HepG2 (cell line): ENCODE data around the gene MAB21L4. TPM values are rescaled to one million over a fixed set of nuclear protein-coding genes. Genes with fewer than 3 reads are reported as not detected.

Experiments used
- BCL6 ChIP-seq: IDR thresholded peaks from 2 replicates; pipeline ENCODE4 v1.6.1; 2016; ENCODE audit warnings: missing genetic modification reagents, missing compliant biosample characterization
- ERF ChIP-seq: IDR thresholded peaks from 2 replicates; pipeline ENCODE4 v1.6.1; 2018; ENCODE audit warnings: missing biosample characterization, missing genetic modification reagents
- HMG20A ChIP-seq: IDR thresholded peaks from 2 replicates; pipeline ENCODE4 v1.6.1; 2016; ENCODE audit warnings: borderline replicate concordance
- HNRNPL ChIP-seq: fragments of 200-400 bp; formaldehyde crosslinking; IDR thresholded peaks from 2 replicates; pipeline ENCODE4 v1.6.1; 2017; ENCODE audit warnings: mild to moderate bottlenecking, low read depth, low read length
- KDM1A ChIP-seq: IDR thresholded peaks from 2 replicates; pipeline ENCODE4 v1.6.1; 2016; ENCODE audit warnings: missing compliant biosample characterization
- KDM2A ChIP-seq: sonication (generic); formaldehyde crosslinking; IDR thresholded peaks from 2 replicates; pipeline ENCODE4 v1.4.0; 2020; ENCODE audit warnings: low read depth, missing genetic modification reagents, borderline replicate concordance
- NFAT5 ChIP-seq: sonication (generic); formaldehyde crosslinking; IDR thresholded peaks from 2 replicates; pipeline ENCODE4 v1.4.0; 2020; ENCODE audit warnings: missing genetic modification reagents
- NR1H2 ChIP-seq: sonication (generic); formaldehyde crosslinking; IDR thresholded peaks from 2 replicates; pipeline ENCODE4 v1.8.1; 2022; ENCODE audit warnings: low read depth, missing genetic modification reagents, borderline replicate concordance
- TCF7L2 ChIP-seq: IDR thresholded peaks from 2 replicates; pipeline ENCODE4 v1.6.1; 2011; ENCODE audit warnings: mild to moderate bottlenecking, low read depth, low read length, moderate library complexity
- TIGD3 ChIP-seq: sonication (generic); formaldehyde crosslinking; IDR thresholded peaks from 2 replicates; pipeline ENCODE4 v1.5.1; 2020; ENCODE audit warnings: mild to moderate bottlenecking, missing genetic modification reagents, borderline replicate concordance
- ZNF430 ChIP-seq: sonication (generic); formaldehyde crosslinking; IDR thresholded peaks from 2 replicates; pipeline ENCODE4 v1.9.0; 2021; ENCODE audit warnings: mild to moderate bottlenecking, missing genetic modification reagents
- ZNF678 ChIP-seq: sonication (generic); formaldehyde crosslinking; IDR thresholded peaks from 2 replicates; pipeline ENCODE4 v1.4.0; 2020; ENCODE audit warnings: mild to moderate bottlenecking, missing genetic modification reagents
- ZNF766 ChIP-seq: sonication (generic); formaldehyde crosslinking; IDR thresholded peaks from 2 replicates; pipeline ENCODE4 v1.5.0; 2020; ENCODE audit warnings: missing genetic modification reagents, borderline replicate concordance
- polyA plus RNA-seq, 8 experiments: library from polyadenylated mRNA; depleted of rRNA in 3 of 8; stranded (reverse) in 7 of 8; unstranded in 1 of 8; fragments of >200 nt; fragmentation: Illumina TruSeq in 4 of 8; extraction: Trizol in 4 of 8; gene quantifications; 2 replicates each; pipeline versions ENCODE4 v1.2.1 to v1.2.3, GENCODE V29; 2011 to 2016; ENCODE audit warnings: low read depth in 4 of 8, missing spikeins in 1 of 8, mixed read lengths in 1 of 8; ENCODE audit not compliant: insufficient read depth in 1 of 8
- total RNA-seq, 5 experiments: library from RNA; depleted of rRNA; stranded (reverse); fragments of >200 nt; fragmentation: Illumina TruSeq; extraction: Trizol; gene quantifications; 2 replicates each; pipeline ENCODE4 v1.2.3, GENCODE V29; 2016; ENCODE audit warnings: low read depth in 1 of 5
- TF ChIP-seq, protein P1 (sequence below): sonication (generic); formaldehyde crosslinking; IDR thresholded peaks from 2 replicates; pipeline ENCODE4 v1.4.0; 2020; ENCODE audit warnings: missing genetic modification reagents

MAB21L4 gene
- total and polyA plus RNA-seq, 2 of the 13 experiments (the other 11 are each of a cell fraction or from before 2014, with no cell fraction given) = 3.0 to 14.0 TPM

DNA sequence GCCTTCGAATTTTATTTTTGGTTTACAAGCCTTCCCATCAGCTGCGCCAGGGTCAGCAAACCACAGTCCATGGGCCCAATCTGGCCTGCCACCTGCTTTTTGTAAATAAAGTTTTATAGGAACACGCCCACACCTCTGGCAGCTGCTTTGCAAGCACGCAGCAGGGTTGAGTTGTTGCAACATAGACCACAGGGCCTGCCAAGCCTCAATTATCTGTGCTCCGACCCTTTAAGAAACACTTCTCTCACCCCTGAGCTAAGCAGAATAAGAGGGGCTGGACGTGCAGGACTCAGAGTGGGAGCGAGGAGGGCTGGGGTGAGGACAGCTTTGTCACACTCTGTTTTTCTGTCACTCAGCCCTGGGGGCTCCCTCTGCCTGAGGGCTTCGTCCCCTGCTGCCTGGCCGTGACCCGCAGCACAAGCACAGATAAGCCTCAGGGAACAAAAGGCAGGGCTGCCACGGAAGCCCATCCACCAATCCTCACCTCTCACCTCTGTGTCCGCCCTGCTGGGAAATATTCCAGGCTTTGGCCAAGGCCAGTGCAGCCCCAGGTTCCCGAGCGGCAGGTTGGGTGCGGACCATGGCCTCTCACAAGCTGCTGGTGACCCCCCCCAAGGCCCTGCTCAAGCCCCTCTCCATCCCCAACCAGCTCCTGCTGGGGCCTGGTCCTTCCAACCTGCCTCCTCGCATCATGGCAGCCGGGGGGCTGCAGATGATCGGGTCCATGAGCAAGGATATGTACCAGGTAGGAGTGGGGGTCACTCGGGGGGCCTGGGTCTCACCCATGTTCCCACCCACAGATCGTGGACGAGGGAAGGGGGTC, 27.5 kb downstream of the MAB21L4 start, which contains the start of gene AGXT (continued):
- TF ChIP-seq TIGD3 (CRISPR knock-in tag) = no peak; the same call in 1 of the 2 replicates
- TF ChIP-seq, protein P1, sequence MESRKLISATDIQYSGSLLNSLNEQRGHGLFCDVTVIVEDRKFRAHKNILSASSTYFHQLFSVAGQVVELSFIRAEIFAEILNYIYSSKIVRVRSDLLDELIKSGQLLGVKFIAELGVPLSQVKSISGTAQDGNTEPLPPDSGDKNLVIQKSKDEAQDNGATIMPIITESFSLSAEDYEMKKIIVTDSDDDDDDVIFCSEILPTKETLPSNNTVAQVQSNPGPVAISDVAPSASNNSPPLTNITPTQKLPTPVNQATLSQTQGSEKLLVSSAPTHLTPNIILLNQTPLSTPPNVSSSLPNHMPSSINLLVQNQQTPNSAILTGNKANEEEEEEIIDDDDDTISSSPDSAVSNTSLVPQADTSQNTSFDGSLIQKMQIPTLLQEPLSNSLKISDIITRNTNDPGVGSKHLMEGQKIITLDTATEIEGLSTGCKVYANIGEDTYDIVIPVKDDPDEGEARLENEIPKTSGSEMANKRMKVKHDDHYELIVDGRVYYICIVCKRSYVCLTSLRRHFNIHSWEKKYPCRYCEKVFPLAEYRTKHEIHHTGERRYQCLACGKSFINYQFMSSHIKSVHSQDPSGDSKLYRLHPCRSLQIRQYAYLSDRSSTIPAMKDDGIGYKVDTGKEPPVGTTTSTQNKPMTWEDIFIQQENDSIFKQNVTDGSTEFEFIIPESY = peak; percentile 48; the same call in 1 of the 2 replicates
- peak; percentile 62; the same call in 1 of the 2 replicates for TF ChIP-seq BCL6 (CRISPR knock-in tag)
- no peak for TF ChIP-seq TCF7L2
- TF ChIP-seq HMG20A = peak; percentile 42; the same call in 1 of the 2 replicates
- TF ChIP-seq ZNF430 (CRISPR knock-in tag) = peak; percentile 81
- peak; percentile 63; the same call in 1 of the 2 replicates for TF ChIP-seq NFAT5 (CRISPR knock-in tag)
- TF ChIP-seq ZNF678 (CRISPR knock-in tag) = peak; percentile 59; the same call in 1 of the 2 replicates
- TF ChIP-seq NR1H2 (CRISPR knock-in tag) = no peak
- TF ChIP-seq ERF (CRISPR knock-in tag) = peak; percentile 75
- TF ChIP-seq HNRNPL = peak; percentile 65; the same call in 1 of the 2 replicates
- peak; percentile 74; the same call in 1 of the 2 replicates for TF ChIP-seq ZNF766 (CRISPR knock-in tag)
- no peak; the same call in 1 of the 2 replicates for TF ChIP-seq KDM1A (CRISPR knock-in tag)
- peak; percentile 57; the same call in 1 of the 2 replicates for TF ChIP-seq KDM2A (CRISPR knock-in tag)
